Neural cell (in vitro differentiated cells): ENCODE results near the gene MRPL52.

ENCODE experiments used
- EP300 ChIP-seq: fragments of 450-650 bp; conservative IDR thresholded peaks from 2 replicates; pipeline ENCODE4 v1.6.1; 2014; ENCODE audit warnings: antibody characterized with exemption, mild to moderate bottlenecking, moderate library complexity; ENCODE audit not compliant: poor library complexity, severe bottlenecking
- EZH2 ChIP-seq: fragments of 200-600, 300-800 bp; shearing (Covaris generic), sonication (generic); IDR thresholded peaks from 2 replicates; pipeline ENCODE4 v1.6.1; 2014; ENCODE audit warnings: antibody characterized with exemption, low read length, borderline replicate concordance, mild to moderate bottlenecking; ENCODE audit not compliant: insufficient read depth, poor library complexity, severe bottlenecking
- MXI1 ChIP-seq: fragments of 450-650 bp; conservative IDR thresholded peaks from 2 replicates; pipeline ENCODE4 v1.6.1; 2014; ENCODE audit warnings: antibody characterized with exemption, mild to moderate bottlenecking; ENCODE audit not compliant: poor library complexity, severe bottlenecking
- RAD21 ChIP-seq: fragments of 450-650 bp; conservative IDR thresholded peaks from 2 replicates; pipeline ENCODE4 v1.6.1; 2014; ENCODE audit warnings: antibody characterized with exemption, mild to moderate bottlenecking, moderate library complexity
- TAF1 ChIP-seq: IDR thresholded peaks from 2 replicates; pipeline ENCODE4 v1.6.1; 2012; ENCODE audit warnings: low read depth
- TF ChIP-seq, protein P1 (sequence below): fragments of 450-650 bp; IDR thresholded peaks from 2 replicates; pipeline ENCODE4 v1.5.1; 2014; ENCODE audit warnings: antibody characterized with exemption, mild to moderate bottlenecking, moderate library complexity; ENCODE audit not compliant: poor library complexity, severe bottlenecking
- TF ChIP-seq, protein P2 (sequence below): IDR thresholded peaks from 2 replicates; pipeline ENCODE4 v1.6.1; 2012; ENCODE audit warnings: borderline replicate concordance

DNA sequence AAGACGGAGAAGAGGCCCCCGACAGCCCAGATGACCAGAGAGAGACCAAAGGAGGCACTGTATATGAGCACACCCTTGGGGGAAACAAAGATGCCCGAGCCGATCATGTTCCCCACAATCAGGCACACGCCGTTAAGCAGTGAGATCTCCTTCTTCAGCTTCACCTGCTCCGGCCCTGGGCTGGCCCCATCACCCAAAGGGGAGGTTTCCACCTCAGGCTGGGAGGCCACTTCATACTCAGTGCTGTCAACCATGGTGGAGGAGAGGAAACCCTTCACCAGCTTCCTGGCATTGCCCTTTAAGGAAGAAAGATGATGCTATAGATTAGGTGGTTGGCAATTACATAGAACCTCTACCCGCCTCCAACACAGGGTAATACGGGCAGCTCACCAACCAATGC lies 16.5 kb upstream of the MRPL52 start:
- TF ChIP-seq, protein P1, sequence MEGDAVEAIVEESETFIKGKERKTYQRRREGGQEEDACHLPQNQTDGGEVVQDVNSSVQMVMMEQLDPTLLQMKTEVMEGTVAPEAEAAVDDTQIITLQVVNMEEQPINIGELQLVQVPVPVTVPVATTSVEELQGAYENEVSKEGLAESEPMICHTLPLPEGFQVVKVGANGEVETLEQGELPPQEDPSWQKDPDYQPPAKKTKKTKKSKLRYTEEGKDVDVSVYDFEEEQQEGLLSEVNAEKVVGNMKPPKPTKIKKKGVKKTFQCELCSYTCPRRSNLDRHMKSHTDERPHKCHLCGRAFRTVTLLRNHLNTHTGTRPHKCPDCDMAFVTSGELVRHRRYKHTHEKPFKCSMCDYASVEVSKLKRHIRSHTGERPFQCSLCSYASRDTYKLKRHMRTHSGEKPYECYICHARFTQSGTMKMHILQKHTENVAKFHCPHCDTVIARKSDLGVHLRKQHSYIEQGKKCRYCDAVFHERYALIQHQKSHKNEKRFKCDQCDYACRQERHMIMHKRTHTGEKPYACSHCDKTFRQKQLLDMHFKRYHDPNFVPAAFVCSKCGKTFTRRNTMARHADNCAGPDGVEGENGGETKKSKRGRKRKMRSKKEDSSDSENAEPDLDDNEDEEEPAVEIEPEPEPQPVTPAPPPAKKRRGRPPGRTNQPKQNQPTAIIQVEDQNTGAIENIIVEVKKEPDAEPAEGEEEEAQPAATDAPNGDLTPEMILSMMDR = no peak
- TF ChIP-seq RAD21 (no peak), EZH2 (no peak), TAF1 (no peak), MXI1 (no peak), EP300 (no peak)
- TF ChIP-seq, protein P2, sequence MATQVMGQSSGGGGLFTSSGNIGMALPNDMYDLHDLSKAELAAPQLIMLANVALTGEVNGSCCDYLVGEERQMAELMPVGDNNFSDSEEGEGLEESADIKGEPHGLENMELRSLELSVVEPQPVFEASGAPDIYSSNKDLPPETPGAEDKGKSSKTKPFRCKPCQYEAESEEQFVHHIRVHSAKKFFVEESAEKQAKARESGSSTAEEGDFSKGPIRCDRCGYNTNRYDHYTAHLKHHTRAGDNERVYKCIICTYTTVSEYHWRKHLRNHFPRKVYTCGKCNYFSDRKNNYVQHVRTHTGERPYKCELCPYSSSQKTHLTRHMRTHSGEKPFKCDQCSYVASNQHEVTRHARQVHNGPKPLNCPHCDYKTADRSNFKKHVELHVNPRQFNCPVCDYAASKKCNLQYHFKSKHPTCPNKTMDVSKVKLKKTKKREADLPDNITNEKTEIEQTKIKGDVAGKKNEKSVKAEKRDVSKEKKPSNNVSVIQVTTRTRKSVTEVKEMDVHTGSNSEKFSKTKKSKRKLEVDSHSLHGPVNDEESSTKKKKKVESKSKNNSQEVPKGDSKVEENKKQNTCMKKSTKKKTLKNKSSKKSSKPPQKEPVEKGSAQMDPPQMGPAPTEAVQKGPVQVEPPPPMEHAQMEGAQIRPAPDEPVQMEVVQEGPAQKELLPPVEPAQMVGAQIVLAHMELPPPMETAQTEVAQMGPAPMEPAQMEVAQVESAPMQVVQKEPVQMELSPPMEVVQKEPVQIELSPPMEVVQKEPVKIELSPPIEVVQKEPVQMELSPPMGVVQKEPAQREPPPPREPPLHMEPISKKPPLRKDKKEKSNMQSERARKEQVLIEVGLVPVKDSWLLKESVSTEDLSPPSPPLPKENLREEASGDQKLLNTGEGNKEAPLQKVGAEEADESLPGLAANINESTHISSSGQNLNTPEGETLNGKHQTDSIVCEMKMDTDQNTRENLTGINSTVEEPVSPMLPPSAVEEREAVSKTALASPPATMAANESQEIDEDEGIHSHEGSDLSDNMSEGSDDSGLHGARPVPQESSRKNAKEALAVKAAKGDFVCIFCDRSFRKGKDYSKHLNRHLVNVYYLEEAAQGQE = no peak
